Endodermal cell (in vitro differentiated cells): ENCODE data around the gene MT1A. TPM values are rescaled to one million over a fixed set of nuclear protein-coding genes. Genes with fewer than 3 reads are reported as not detected.

Source experiments
- DNase-seq: peaks from one replicate; pipeline ENCODE4 v3.0.0-alpha.2; 2017
- H3K27ac ChIP-seq: 2 replicates; pipeline ENCODE4 v1.5.1; 2013; ENCODE audit warnings: mild to moderate bottlenecking, low read depth, low read length, moderate library complexity
- H3K27me3 ChIP-seq: 2 replicates; pipeline ENCODE4 v1.6.1; 2013; ENCODE audit warnings: mild to moderate bottlenecking, low read length, moderate library complexity; ENCODE audit not compliant: insufficient read depth, control insufficient read depth, poor library complexity, severe bottlenecking
- H3K36me3 ChIP-seq: 2 replicates; pipeline ENCODE4 v1.7.0; 2013; ENCODE audit warnings: mild to moderate bottlenecking, low read length, moderate library complexity; ENCODE audit not compliant: control insufficient read depth, insufficient read depth
- H3K4me1 ChIP-seq: one replicate; pipeline ENCODE4 v1.7.0; 2013; ENCODE audit warnings: low read length; ENCODE audit not compliant: control insufficient read depth, insufficient read depth
- H3K4me3 ChIP-seq: 2 replicates; pipeline ENCODE4 v1.5.1; 2013; ENCODE audit warnings: mild to moderate bottlenecking, low read length, moderate library complexity
- H3K9ac ChIP-seq: 2 replicates; pipeline ENCODE4 v1.6.1; 2013; ENCODE audit warnings: mild to moderate bottlenecking, low read length, moderate library complexity; ENCODE audit not compliant: poor library complexity, severe bottlenecking; ENCODE audit errors: extremely low read depth
- H3K9me3 ChIP-seq: 2 replicates; pipeline ENCODE4 v1.6.1; 2013; ENCODE audit warnings: mild to moderate bottlenecking, low read length, moderate library complexity; ENCODE audit not compliant: control insufficient read depth
- H3K27ac Mint-ChIP-seq: 2 replicates; pipeline ENCODE4 v1.8.0; 2020; ENCODE audit warnings: mixed read lengths
- H3K27me3 Mint-ChIP-seq: 2 replicates; pipeline ENCODE4 v1.8.0; 2021; ENCODE audit warnings: mild to moderate bottlenecking, mixed read lengths; ENCODE audit not compliant: insufficient read depth
- H3K36me3 Mint-ChIP-seq: 2 replicates; pipeline ENCODE4 v1.8.0; 2020; ENCODE audit warnings: low read depth, mixed read lengths
- H3K4me1 Mint-ChIP-seq: 2 replicates; pipeline ENCODE4 v1.8.0; 2020; ENCODE audit warnings: mixed read lengths
- H3K4me3 Mint-ChIP-seq: 2 replicates; pipeline ENCODE4 v1.8.0; 2020; ENCODE audit warnings: mild to moderate bottlenecking, moderate library complexity, mixed read lengths
- H3K9me3 Mint-ChIP-seq: 2 replicates; pipeline ENCODE4 v1.8.0; 2020; ENCODE audit warnings: mild to moderate bottlenecking, mixed read lengths
- CTCF ChIP-seq: fragments of 200-600 bp; sonication (generic); conservative IDR thresholded peaks from 2 replicates; pipeline ENCODE4 v1.5.0; 2021; ENCODE audit warnings: antibody characterized with exemption, mild to moderate bottlenecking
- WGBS, 2 experiments: methylation state at CpG; one replicate each; pipeline versions ENCODE4 v1.1.5 to v1.1.7; 2013; ENCODE audit warnings: missing lambda C conversion rate in 2 of 2, mixed read lengths in 1 of 2; ENCODE audit not compliant: insufficient coverage in 1 of 2, insufficient read length in 1 of 2; 5-methylcytosine and 5-hydroxymethylcytosine counted together
- total RNA-seq, 2 donors: library from RNA; stranded (reverse); fragmentation: NEBNext Ultra II Directional in 1 of 2; extraction: Animal tissue kit (Norgen Biotek cat#: 25700) in 1 of 2; gene quantifications; 2 replicates in 1 of 2; 3 replicates in 1 of 2; pipeline ENCODE4 v1.2.1, GENCODE V29; 2021

Gene MT1A
- total RNA-seq, 2 donors from 2014 or later: not detected

GRCh38 chr16:56606476-56607108, 31.9 kb upstream of the MT1A start:
- no peaks in the 10 kb centered on the region for H3K36me3 Mint-ChIP-seq
- Histone ChIP-seq H3K9ac (no peak overlapping the region), H3K4me3 (no peak overlapping the region), H3K9me3 (no peaks in the 10 kb centered on the region), H3K27ac (no peak overlapping the region), H3K36me3 (no peaks in the 10 kb centered on the region), H3K27me3 (peaks cover 50% of the 10 kb centered on the region), H3K4me1 (no peaks in the 10 kb centered on the region)
- TF ChIP-seq CTCF: no peak
- H3K4me1 Mint-ChIP-seq: peaks cover 18% of the 10 kb centered on the region
- H3K27me3 Mint-ChIP-seq: peaks cover 64% of the 10 kb centered on the region
- no peaks in the 10 kb centered on the region for H3K9me3 Mint-ChIP-seq
- WGBS, 2 experiments: 89 to 100% methylated on average over 4 to 8 of the region's 8 CpGs
- no peak overlapping the region for H3K4me3 Mint-ChIP-seq
- DNase-seq: no peak
- H3K27ac Mint-ChIP-seq: no peak overlapping the region

- peaks cover 62% of the 10 kb centered on the region for H3K27me3 Mint-ChIP-seq
- Histone ChIP-seq H3K9ac (no peak overlapping the region), H3K36me3 (no peaks in the 10 kb centered on the region), H3K4me3 (no peak overlapping the region), H3K9me3 (no peaks in the 10 kb centered on the region), H3K4me1 (no peaks in the 10 kb centered on the region), H3K27ac (no peak overlapping the region), H3K27me3 (peaks cover 52% of the 10 kb centered on the region)
- TF ChIP-seq CTCF: no peak
- H3K4me1 Mint-ChIP-seq: peaks cover 18% of the 10 kb centered on the region
- no peak overlapping the region for H3K27ac Mint-ChIP-seq
- H3K4me3 Mint-ChIP-seq: no peak overlapping the region
- no peaks in the 10 kb centered on the region for H3K9me3 Mint-ChIP-seq
- WGBS, 2 experiments: 79 to 82% methylated on average over 11 to 14 of the region's 14 CpGs
- DNase-seq: peak; percentile 64
- no peaks in the 10 kb centered on the region for H3K36me3 Mint-ChIP-seq
Observed at GRCh38 chr16:56607109-56607618, 31.3 kb upstream of the MT1A start.

GRCh38 chr16:56607675-56608042, 30.8 kb upstream of the MT1A start:
- no peak overlapping the region for H3K27ac ChIP-seq
- Mint-ChIP-seq H3K27ac (no peak overlapping the region), H3K4me1 (peaks cover 18% of the 10 kb centered on the region), H3K9me3 (no peaks in the 10 kb centered on the region), H3K27me3 (peaks cover 65% of the 10 kb centered on the region), H3K4me3 (peak overlapping the region; percentile 61), H3K36me3 (no peaks in the 10 kb centered on the region)
- no peaks in the 10 kb centered on the region for H3K9me3 ChIP-seq
- no peaks in the 10 kb centered on the region for H3K36me3 ChIP-seq
- TF ChIP-seq CTCF: no peak
- no peak overlapping the region for H3K4me3 ChIP-seq
- no peak overlapping the region for H3K9ac ChIP-seq
- 80% methylated on average over 2 of the region's 2 CpGs; no CpG with 5 or more reads in 1 of the 2 experiments for WGBS, 2 experiments
- no peak for DNase-seq
- H3K27me3 ChIP-seq: peaks cover 52% of the 10 kb centered on the region
- H3K4me1 ChIP-seq: no peaks in the 10 kb centered on the region
